Cardiac fibroblast (primary cell): Measurements from ENCODE around the gene SHROOM2.

Experiments used
- DNase-seq, 2 donors: peaks; one replicate each; pipeline versions ENCODE4 v3.0.0 to v3.0.0-alpha.2; 2010; ENCODE audit warnings: low read depth in 2 of 2
- H3K4me3 ChIP-seq, 2 donors: replicated peaks in 1 of 2; 1 replicate in 1 of 2; 2 replicates in 1 of 2; pipeline ENCODE4 v1.5.1; 2011; ENCODE audit warnings: low read depth in 2 of 2, low read length in 2 of 2, mild to moderate bottlenecking in 2 of 2, moderate library complexity in 1 of 2
- TF ChIP-seq, protein P1 (sequence below): IDR thresholded peaks from one replicate; pipeline ENCODE4 v1.5.1; 2011; ENCODE audit warnings: low read depth, mild to moderate bottlenecking, low read length, inconsistent platforms

SHROOM2 gene

GRCh38 chrX:9864011-9864410 lies 77.8 kb downstream of the SHROOM2 start:
- H3K4me3 ChIP-seq = no peak overlapping the region
- DNase-seq = no peak
- TF ChIP-seq, protein P1, sequence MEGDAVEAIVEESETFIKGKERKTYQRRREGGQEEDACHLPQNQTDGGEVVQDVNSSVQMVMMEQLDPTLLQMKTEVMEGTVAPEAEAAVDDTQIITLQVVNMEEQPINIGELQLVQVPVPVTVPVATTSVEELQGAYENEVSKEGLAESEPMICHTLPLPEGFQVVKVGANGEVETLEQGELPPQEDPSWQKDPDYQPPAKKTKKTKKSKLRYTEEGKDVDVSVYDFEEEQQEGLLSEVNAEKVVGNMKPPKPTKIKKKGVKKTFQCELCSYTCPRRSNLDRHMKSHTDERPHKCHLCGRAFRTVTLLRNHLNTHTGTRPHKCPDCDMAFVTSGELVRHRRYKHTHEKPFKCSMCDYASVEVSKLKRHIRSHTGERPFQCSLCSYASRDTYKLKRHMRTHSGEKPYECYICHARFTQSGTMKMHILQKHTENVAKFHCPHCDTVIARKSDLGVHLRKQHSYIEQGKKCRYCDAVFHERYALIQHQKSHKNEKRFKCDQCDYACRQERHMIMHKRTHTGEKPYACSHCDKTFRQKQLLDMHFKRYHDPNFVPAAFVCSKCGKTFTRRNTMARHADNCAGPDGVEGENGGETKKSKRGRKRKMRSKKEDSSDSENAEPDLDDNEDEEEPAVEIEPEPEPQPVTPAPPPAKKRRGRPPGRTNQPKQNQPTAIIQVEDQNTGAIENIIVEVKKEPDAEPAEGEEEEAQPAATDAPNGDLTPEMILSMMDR = no peak

- DNase-seq = peak in 1 of 2 donors; percentile 51
- TF ChIP-seq, protein P1 = no peak
- H3K4me3 ChIP-seq = no peak overlapping the region
These were observed 79.7 kb downstream of the SHROOM2 start for GRCh38 chrX:9865804-9866472.

GRCh38 chrX:9866633-9867032 lies 80.4 kb downstream of the SHROOM2 start:
- peak; percentile 25 to 50 for DNase-seq
- H3K4me3 ChIP-seq = no peak overlapping the region
- TF ChIP-seq, protein P1 = no peak

DNA sequence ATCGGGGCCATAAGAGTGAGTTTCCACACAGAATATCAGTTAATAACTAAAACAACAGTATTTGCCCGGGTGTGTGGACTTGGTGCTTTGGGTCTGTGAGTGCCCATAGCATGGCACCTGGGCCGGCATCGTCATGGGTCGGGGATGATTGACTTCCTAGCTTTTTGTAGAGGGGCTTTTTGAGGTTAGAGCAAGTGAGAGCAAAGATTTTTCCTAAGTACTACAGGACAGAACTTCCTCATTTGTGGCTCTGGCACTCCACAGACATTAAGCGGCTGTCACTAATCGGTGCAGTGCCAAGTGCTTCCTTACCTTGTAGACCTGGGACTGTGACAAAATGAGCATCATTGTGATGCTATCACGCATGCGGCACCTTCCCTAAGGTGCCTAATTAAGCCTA lies 81.0 kb downstream of the SHROOM2 start:
- TF ChIP-seq, protein P1 = no peak
- no peak for DNase-seq
- no peak overlapping the region for H3K4me3 ChIP-seq

DNA sequence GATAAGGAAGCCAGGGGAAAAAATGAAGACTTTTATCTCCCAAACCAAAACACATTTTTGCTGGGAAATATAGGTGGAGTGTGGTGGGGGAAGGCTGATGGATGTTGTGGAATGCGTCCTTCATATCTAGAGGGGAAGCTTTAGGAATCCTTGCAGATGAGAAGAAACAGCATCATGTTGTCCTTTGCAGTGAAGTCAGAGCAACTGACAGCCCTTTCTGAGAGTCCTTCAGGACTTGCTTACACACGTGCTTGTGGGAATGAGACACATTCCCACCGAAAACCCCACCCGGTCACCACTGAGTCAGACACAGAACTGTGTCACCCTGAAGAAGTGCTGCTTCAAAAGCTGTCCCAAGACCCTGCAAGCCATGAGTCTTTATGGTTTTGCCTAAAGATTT lies 81.5 kb downstream of the SHROOM2 start:
- peak in 1 of 2 donors; percentile 33 for DNase-seq
- TF ChIP-seq, protein P1 = no peak
- H3K4me3 ChIP-seq = no peak overlapping the region

GRCh38 chrX:9871701-9872268 lies 85.6 kb downstream of the SHROOM2 start:
- H3K4me3 ChIP-seq = no peak overlapping the region
- TF ChIP-seq, protein P1 = no peak
- peak in 1 of 2 donors; percentile 46 for DNase-seq
